SU-DHL-6 (cell line): ENCODE measurements around the gene DIAPH3.

ENCODE experiments used
- H2AFZ ChIP-seq: fragments of 200-600 bp; sonication (generic); 2 replicates; pipeline ENCODE4 v1.6.1; 2014; ENCODE audit warnings: low read depth, mild to moderate bottlenecking, moderate library complexity, mixed read lengths, antibody characterized with exemption, low read length; ENCODE audit not compliant: severe bottlenecking
- H3F3A ChIP-seq: fragments of 200-600 bp; shearing (Covaris generic); 2 replicates; pipeline ENCODE4 v1.6.0; 2016; ENCODE audit warnings: antibody characterized with exemption, mild to moderate bottlenecking; ENCODE audit not compliant: insufficient read depth
- H3K27ac ChIP-seq: fragments of 200-600 bp; sonication (generic); 2 replicates; pipeline ENCODE4 v1.5.1; 2016; ENCODE audit warnings: low read depth, mild to moderate bottlenecking, low read length, moderate library complexity, mixed read lengths
- H3K27me3 ChIP-seq: fragments of 200-600 bp; sonication (generic), shearing (Covaris generic); 2 replicates; pipeline ENCODE4 v1.6.0; 2014; ENCODE audit warnings: mild to moderate bottlenecking, low read length
- H3K36me3 ChIP-seq: fragments of 200-600 bp; sonication (generic); 2 replicates; pipeline ENCODE4 v1.6.1; 2014; ENCODE audit warnings: mild to moderate bottlenecking, low read length, mixed read lengths
- H3K4me2 ChIP-seq: fragments of 300-600, 200-600 bp; shearing (Covaris generic), sonication (generic); 2 replicates; pipeline ENCODE4 v1.6.0; 2014; ENCODE audit warnings: low read length, low read depth, mild to moderate bottlenecking; ENCODE audit not compliant: poor library complexity, severe bottlenecking
- H3K4me3 ChIP-seq: fragments of 200-600 bp; sonication (generic); 2 replicates; pipeline ENCODE4 v1.5.1; 2014; ENCODE audit warnings: antibody characterized with exemption, low read length, mild to moderate bottlenecking, mixed read lengths; ENCODE audit not compliant: insufficient read depth, poor library complexity, severe bottlenecking
- H3K79me2 ChIP-seq: fragments of 200-600 bp; sonication (generic); 2 replicates; pipeline ENCODE4 v1.6.1; 2014; ENCODE audit warnings: mild to moderate bottlenecking, low read length, moderate library complexity; ENCODE audit not compliant: insufficient read depth
- H3K9ac ChIP-seq: fragments of 200-600 bp; sonication (generic); 2 replicates; pipeline ENCODE4 v1.7.0; 2014; ENCODE audit warnings: mild to moderate bottlenecking, low read length
- H3K9me2 ChIP-seq: fragments of 200-600 bp; sonication (generic); replicated peaks from 2 replicates; pipeline ENCODE4 v1.6.1; 2014; ENCODE audit warnings: low read length; ENCODE audit not compliant: insufficient read depth
- H3K9me3 ChIP-seq: fragments of 200-600 bp; sonication (generic); 2 replicates; pipeline ENCODE4 v1.6.1; 2014; ENCODE audit warnings: low read length, mixed read lengths; ENCODE audit not compliant: insufficient read depth
- H4K20me1 ChIP-seq: fragments of 200-600 bp; sonication (generic); 2 replicates; pipeline ENCODE4 v1.6.1; 2014; ENCODE audit warnings: low read depth, mild to moderate bottlenecking, antibody characterized with exemption, low read length, moderate library complexity, mixed read lengths
- EZH2phosphoT487 ChIP-seq: fragments of 200-600 bp; sonication (generic), shearing (Covaris generic); conservative IDR thresholded peaks from 2 replicates; pipeline ENCODE4 v1.6.1; 2018; ENCODE audit warnings: mild to moderate bottlenecking, antibody characterized with exemption, low read length, moderate library complexity, mixed read lengths
- TF ChIP-seq, protein P1 (sequence below): fragments of 200-600 bp; sonication (generic); IDR thresholded peaks from one replicate; pipeline ENCODE4 v1.5.1; 2017; ENCODE audit warnings: antibody characterized with exemption, mild to moderate bottlenecking, low read length, moderate library complexity; ENCODE audit not compliant: insufficient read depth, poor library complexity, severe bottlenecking

The DIAPH3 gene, protein sequence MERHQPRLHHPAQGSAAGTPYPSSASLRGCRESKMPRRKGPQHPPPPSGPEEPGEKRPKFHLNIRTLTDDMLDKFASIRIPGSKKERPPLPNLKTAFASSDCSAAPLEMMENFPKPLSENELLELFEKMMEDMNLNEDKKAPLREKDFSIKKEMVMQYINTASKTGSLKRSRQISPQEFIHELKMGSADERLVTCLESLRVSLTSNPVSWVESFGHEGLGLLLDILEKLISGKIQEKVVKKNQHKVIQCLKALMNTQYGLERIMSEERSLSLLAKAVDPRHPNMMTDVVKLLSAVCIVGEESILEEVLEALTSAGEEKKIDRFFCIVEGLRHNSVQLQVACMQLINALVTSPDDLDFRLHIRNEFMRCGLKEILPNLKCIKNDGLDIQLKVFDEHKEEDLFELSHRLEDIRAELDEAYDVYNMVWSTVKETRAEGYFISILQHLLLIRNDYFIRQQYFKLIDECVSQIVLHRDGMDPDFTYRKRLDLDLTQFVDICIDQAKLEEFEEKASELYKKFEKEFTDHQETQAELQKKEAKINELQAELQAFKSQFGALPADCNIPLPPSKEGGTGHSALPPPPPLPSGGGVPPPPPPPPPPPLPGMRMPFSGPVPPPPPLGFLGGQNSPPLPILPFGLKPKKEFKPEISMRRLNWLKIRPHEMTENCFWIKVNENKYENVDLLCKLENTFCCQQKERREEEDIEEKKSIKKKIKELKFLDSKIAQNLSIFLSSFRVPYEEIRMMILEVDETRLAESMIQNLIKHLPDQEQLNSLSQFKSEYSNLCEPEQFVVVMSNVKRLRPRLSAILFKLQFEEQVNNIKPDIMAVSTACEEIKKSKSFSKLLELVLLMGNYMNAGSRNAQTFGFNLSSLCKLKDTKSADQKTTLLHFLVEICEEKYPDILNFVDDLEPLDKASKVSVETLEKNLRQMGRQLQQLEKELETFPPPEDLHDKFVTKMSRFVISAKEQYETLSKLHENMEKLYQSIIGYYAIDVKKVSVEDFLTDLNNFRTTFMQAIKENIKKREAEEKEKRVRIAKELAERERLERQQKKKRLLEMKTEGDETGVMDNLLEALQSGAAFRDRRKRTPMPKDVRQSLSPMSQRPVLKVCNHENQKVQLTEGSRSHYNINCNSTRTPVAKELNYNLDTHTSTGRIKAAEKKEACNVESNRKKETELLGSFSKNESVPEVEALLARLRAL

DNA sequence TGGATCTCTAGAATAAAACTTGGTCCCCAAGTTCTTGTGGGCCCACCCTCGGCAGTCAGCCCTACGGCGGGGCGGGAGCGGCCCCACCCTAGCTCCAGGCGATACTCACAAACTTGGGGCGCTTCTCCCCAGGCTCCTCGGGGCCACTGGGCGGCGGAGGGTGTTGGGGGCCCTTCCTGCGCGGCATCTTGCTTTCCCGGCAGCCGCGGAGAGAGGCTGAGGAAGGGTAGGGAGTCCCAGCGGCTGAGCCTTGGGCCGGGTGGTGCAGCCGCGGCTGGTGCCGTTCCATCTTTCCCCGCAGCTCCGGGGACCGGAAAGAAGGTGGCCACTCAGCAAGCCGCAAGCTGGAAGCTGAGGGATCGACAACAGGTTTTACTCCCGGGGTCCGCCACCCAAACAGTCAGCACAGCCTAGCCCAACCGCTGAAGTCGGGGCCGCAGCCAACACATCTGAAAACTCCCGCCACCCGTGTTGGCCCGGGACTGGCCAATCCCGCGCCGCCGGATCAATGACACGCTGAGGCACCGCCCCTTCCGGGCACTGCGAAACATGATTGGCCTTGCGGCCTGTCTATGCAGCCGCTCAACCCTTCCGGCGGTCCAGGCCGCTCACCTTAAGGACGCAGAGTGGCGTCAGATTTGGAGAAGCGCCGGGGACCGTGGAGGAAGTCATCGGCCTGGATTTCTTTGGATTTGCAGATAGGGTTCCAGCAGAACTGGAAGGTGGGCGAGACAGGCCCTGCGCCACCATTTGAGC, at the start of gene DIAPH3:
Gene DIAPH3, minus strand, starts transcription at position 451 of the 756 bp plus-strand sequence. Its CDS starts 162 bp downstream, at position 289.
- Histone ChIP-seq H3K9ac (peak within 1 kb of the TSS; percentile 90), H3K4me3 (peak within 1 kb of the TSS; percentile 98), H2AFZ (peak within 1 kb of the TSS; percentile 79), H3K79me2 (peaks cover 49% of the 10 kb centered on the region), H3K4me2 (peak within 1 kb of the TSS; percentile 99), H3K9me3 (no peaks in the 10 kb centered on the region), H3F3A (0 out of 2 replicates have a peak, but pooled peaks cover 3% of the 10 kb centered on the region), H4K20me1 (no peaks in the 10 kb centered on the region), H3K9me2 (no peaks in the 10 kb centered on the region), H3K36me3 (peaks cover 13% of the 10 kb centered on the region; the same call in 1 of the 2 replicates), H3K27me3 (no peaks in the 10 kb centered on the region), H3K27ac (peak within 1 kb of the TSS; percentile 68)
- TF ChIP-seq, protein P1, sequence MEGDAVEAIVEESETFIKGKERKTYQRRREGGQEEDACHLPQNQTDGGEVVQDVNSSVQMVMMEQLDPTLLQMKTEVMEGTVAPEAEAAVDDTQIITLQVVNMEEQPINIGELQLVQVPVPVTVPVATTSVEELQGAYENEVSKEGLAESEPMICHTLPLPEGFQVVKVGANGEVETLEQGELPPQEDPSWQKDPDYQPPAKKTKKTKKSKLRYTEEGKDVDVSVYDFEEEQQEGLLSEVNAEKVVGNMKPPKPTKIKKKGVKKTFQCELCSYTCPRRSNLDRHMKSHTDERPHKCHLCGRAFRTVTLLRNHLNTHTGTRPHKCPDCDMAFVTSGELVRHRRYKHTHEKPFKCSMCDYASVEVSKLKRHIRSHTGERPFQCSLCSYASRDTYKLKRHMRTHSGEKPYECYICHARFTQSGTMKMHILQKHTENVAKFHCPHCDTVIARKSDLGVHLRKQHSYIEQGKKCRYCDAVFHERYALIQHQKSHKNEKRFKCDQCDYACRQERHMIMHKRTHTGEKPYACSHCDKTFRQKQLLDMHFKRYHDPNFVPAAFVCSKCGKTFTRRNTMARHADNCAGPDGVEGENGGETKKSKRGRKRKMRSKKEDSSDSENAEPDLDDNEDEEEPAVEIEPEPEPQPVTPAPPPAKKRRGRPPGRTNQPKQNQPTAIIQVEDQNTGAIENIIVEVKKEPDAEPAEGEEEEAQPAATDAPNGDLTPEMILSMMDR, result no peak
- TF ChIP-seq EZH2phosphoT487, result no peak

DNA sequence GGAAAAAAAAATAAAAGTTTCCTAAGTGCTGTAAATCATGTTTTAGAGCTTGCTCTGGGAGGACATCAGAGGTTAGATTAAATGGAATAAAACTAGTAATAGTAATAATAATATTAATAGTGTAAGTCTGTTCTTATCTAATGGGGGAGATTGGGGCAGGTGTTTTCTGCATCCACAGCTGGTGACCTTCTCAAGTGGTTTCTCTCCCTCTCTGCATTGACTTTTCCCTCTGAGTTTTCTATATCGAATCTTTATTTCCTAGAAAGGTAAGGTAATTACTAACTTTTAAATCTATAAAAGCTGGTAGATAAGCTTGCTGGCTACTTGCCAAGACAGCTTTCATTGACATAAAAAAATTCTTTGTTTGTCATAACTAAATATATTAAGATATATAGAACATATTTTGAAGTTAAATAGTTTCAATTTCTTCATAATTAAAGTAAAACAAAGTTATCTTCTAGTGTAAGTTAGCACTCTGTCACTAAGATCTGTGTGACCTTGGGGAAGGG, 49.6 kb upstream of the DIAPH3 start:
- no peaks in the 10 kb centered on the region for H3F3A ChIP-seq
- H3K4me3 ChIP-seq, result no peak overlapping the region
- no peaks in the 10 kb centered on the region for H4K20me1 ChIP-seq
- no peaks in the 10 kb centered on the region for H3K36me3 ChIP-seq
- no peak overlapping the region for H2AFZ ChIP-seq
- no peaks in the 10 kb centered on the region for H3K9me2 ChIP-seq
- no peaks in the 10 kb centered on the region for H3K9me3 ChIP-seq
- H3K4me2 ChIP-seq, result no peak overlapping the region
- H3K27ac ChIP-seq, result no peak overlapping the region
- H3K79me2 ChIP-seq, result no peaks in the 10 kb centered on the region
- no peaks in the 10 kb centered on the region for H3K27me3 ChIP-seq
- TF ChIP-seq, protein P1, result no peak
- TF ChIP-seq EZH2phosphoT487, result no peak
- no peak overlapping the region for H3K9ac ChIP-seq

DNA sequence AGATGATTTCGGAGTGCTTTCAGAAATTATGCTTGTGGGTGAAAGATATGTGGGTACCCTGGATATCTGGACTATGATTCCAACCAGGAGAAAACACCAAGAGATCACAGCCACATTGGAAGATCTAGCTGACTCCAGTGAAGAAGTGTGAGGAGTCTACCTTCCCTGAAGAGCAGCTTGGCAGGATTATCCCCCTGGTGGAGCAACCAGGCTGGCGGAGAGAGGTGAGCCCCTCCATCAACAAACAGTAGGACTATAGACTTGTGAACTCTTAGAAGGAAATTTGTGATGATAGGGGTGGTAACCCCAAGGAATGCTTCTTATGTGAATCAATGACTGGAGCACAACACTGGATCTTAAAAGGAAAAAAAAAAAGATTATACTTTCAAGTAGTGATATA, 47.8 kb upstream of the DIAPH3 start:
- Histone ChIP-seq H3K9ac (no peak overlapping the region), H3K9me2 (no peaks in the 10 kb centered on the region), H3K4me2 (no peak overlapping the region), H4K20me1 (no peaks in the 10 kb centered on the region), H2AFZ (no peak overlapping the region), H3K27ac (no peak overlapping the region), H3K4me3 (no peak overlapping the region), H3K36me3 (no peaks in the 10 kb centered on the region), H3K9me3 (no peaks in the 10 kb centered on the region), H3F3A (no peaks in the 10 kb centered on the region), H3K79me2 (no peaks in the 10 kb centered on the region), H3K27me3 (no peaks in the 10 kb centered on the region)
- TF ChIP-seq, protein P1, result no peak
- no peak for TF ChIP-seq EZH2phosphoT487
